Thoracic aorta (tissue), 2 donors: ENCODE results near the gene MSL1. TPM values are rescaled to one million over a fixed set of nuclear protein-coding genes. Genes with fewer than 3 reads are reported as not detected.
"Not testable (repeated sequence)": the region's sequence is repeated elsewhere in the genome, so short reads cannot be mapped to it uniquely, and the experiment has no call there.

Source experiments
- ATAC-seq: fragments of 150-250 bp; one replicate; pipeline ENCODE4 v1.8.0; 2017; ENCODE audit warnings: low read depth; ENCODE audit not compliant: insufficient number of reproducible peaks, low FRiP score
- DNase-seq: peaks from one replicate; pipeline ENCODE4 v3.0.0-alpha.2; 2020; ENCODE audit warnings: low spot score
- H3K27ac ChIP-seq, 2 donors: fragments of 200-600 bp; sonication (generic); 1 replicate in 1 of 2; 2 replicates in 1 of 2; pipeline ENCODE4 v1.5.1; 2016; ENCODE audit warnings: mild to moderate bottlenecking in 2 of 2, moderate library complexity in 2 of 2
- H3K27me3 ChIP-seq: fragments of 200-600 bp; sonication (generic); replicated peaks from 2 replicates; pipeline ENCODE4 v1.6.0; 2016; ENCODE audit warnings: mild to moderate bottlenecking; ENCODE audit not compliant: insufficient read depth
- H3K36me3 ChIP-seq: fragments of 200-600 bp; sonication (generic); one replicate; pipeline ENCODE4 v1.5.1; 2016
- H3K4me1 ChIP-seq, 2 donors: fragments of 200-600 bp; sonication (generic); 1 replicate in 1 of 2; 2 replicates in 1 of 2; pipeline versions ENCODE4 v1.5.1 to v1.6.0; 2016; ENCODE audit warnings: low read depth in 2 of 2, mild to moderate bottlenecking in 1 of 2; ENCODE audit not compliant: control insufficient read depth in 1 of 2
- H3K4me3 ChIP-seq: fragments of 200-600 bp; sonication (generic); 2 replicates; pipeline ENCODE4 v1.5.1; 2016; ENCODE audit warnings: mild to moderate bottlenecking
- H3K9me3 ChIP-seq: fragments of 200-600 bp; sonication (generic); 2 replicates; pipeline ENCODE4 v1.5.1; 2016
- CTCF ChIP-seq: fragments of 200-600 bp; sonication (generic); IDR thresholded peaks from one replicate; pipeline ENCODE4 v1.5.1; 2019; ENCODE audit warnings: antibody characterized with exemption
- total RNA-seq, 2 donors: library from RNA; depleted of rRNA; stranded (reverse); fragments of >200 nt; gene quantifications; one replicate each; pipeline versions ENCODE4 v1.1.0 to v1.2.3, GENCODE V29; 2016

The MSL1 gene
- total RNA-seq, 2 donors from 2014 or later: 69.3 to 107 TPM

- DNase-seq (no peak), ATAC-seq (no peak)
- Histone ChIP-seq H3K9me3 (no peaks in the 10 kb centered on the region), H3K4me3 (peak overlapping the region; percentile 98), H3K27me3 (no peaks in the 10 kb centered on the region), H3K36me3 (peaks cover 14% of the 10 kb centered on the region), H3K27ac (peak overlapping the region; percentile 96 to 99), H3K4me1 (peaks cover 11 to 31% of the 10 kb centered on the region in 2 donors)
- no peak for TF ChIP-seq CTCF
These were observed 17.8 kb downstream of the MSL1 start for GRCh38 chr17:40139566-40140058.

GRCh38 chr17:40143166-40143565 is 21.4 kb downstream of the MSL1 start:
- ATAC-seq, H3K9me3 ChIP-seq, DNase-seq, H3K27me3 ChIP-seq, H3K27ac ChIP-seq, H3K4me3 ChIP-seq: not testable (repeated sequence)
- Histone ChIP-seq H3K4me1 (peaks cover 22 to 44% of the 10 kb centered on the region in 2 donors), H3K36me3 (peaks cover 11% of the 10 kb centered on the region)

- H3K36me3 ChIP-seq: peaks cover 26% of the 10 kb centered on the region
- no peak for ATAC-seq
These were observed 23.7 kb downstream of the MSL1 start for GRCh38 chr17:40145476-40145875.

DNA sequence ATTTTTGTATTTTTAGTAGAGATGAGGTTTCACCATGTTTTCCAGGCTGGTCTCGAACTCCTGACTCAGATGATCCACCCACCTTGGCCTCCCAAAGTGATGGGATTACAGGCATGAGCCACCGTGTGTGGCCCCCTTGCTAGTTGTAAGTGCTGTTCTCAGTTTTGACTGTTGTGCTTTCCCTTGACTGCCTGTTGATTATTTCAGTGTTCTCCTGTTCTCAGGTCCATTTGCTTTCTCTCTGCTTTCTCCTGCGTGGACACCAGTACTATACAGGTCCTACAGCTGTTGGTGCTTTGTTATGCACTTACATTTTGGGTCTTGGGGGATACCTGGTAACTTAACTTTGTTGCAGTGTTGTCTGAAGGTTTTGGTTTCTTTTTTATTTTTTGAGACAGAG is 26.8 kb downstream of the MSL1 start:
- Histone ChIP-seq H3K4me1 (peaks cover 11 to 17% of the 10 kb centered on the region in 2 donors), H3K36me3 (peaks cover 22% of the 10 kb centered on the region)

More at GRCh38 chr17:40145476-40145875, 23.7 kb downstream of the MSL1 start:
- Histone ChIP-seq H3K9me3 (no peaks in the 10 kb centered on the region), H3K27ac (no peak overlapping the region), H3K4me1 (peaks cover 15 to 32% of the 10 kb centered on the region in 2 donors), H3K27me3 (no peaks in the 10 kb centered on the region), H3K4me3 (no peak overlapping the region)
- no peak for DNase-seq
- no peak for TF ChIP-seq CTCF

GRCh38 chr17:40150276-40150675 is 28.5 kb downstream of the MSL1 start:
- no peaks in the 10 kb centered on the region for H3K9me3 ChIP-seq
- H3K4me3 ChIP-seq: no peak overlapping the region
- H3K27me3 ChIP-seq: no peaks in the 10 kb centered on the region
- DNase-seq (no peak), ATAC-seq (no peak)
- H3K4me1 ChIP-seq: peaks cover 13 to 20% of the 10 kb centered on the region in 2 donors
- no peak for TF ChIP-seq CTCF
- peaks cover 23% of the 10 kb centered on the region for H3K36me3 ChIP-seq
- no peak overlapping the region for H3K27ac ChIP-seq

More for the DNA sequence above, 26.8 kb downstream of the MSL1 start:
- DNase-seq (no peak), ATAC-seq (no peak)
- Histone ChIP-seq H3K4me3 (no peak overlapping the region), H3K27ac (no peak overlapping the region), H3K27me3 (no peaks in the 10 kb centered on the region), H3K9me3 (no peaks in the 10 kb centered on the region)
- TF ChIP-seq CTCF: no peak

DNA sequence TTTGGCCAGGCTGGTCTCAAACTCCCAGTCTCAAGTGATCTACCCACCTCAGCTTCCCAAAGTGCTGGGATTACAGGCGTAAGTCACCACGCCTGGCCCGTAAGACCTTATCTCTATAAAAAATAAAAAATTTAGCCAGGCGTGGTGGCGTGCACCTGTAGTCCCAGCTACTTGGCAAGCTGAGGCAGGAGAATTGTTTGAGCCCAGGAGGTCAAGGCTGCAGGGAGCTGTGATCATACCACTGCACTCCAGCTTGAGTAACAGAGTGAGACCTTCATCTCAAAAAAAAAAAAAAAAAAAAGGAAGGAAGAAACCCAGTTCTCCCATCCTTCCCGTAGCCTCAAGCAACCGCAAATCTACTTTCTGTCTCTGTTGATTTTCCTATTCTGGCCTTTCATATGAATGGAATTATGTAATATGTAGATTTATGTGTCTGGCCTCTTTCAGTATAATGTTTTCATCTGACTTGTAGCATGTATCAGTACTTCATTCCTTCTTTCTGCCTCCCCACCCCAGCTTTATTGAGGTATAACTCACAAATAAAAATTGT is 29.7 kb downstream of the MSL1 start:
- DNase-seq (no peak), ATAC-seq (no peak)
- no peak overlapping the region for H3K27ac ChIP-seq
- no peak for TF ChIP-seq CTCF
- no peaks in the 10 kb centered on the region for H3K9me3 ChIP-seq
- peaks cover 23% of the 10 kb centered on the region for H3K36me3 ChIP-seq
- H3K4me1 ChIP-seq: peaks cover 10 to 30% of the 10 kb centered on the region in 2 donors
- H3K27me3 ChIP-seq: no peaks in the 10 kb centered on the region
- no peak overlapping the region for H3K4me3 ChIP-seq
